RWPE1 (cell line): Measurements from ENCODE around the gene FLRT3.

Experiments
- CTCF ChIA-PET: fragments of 350-600 bp; sonication (Branson Sonifier 250); formaldehyde crosslinking; extraction: SDS; loops from one replicate; lab custom pipeline; 2021; lab: Yijun Ruan, JAX
- POLR2A ChIA-PET: fragments of 400-600 bp; formaldehyde crosslinking; extraction: SDS; loops from one replicate; lab custom pipeline; 2020; ENCODE audit warnings: antibody characterized with exemption; ENCODE audit not compliant: low non-redundant PET; lab: Yijun Ruan, JAX
- DNase-seq: peaks from one replicate; pipeline ENCODE4 v3.0.0; 2012; ENCODE audit warnings: low spot score
- H3K27ac ChIP-seq: fragments of 450-650 bp; 2 replicates; pipeline ENCODE4 v1.5.1; 2017
- TF ChIP-seq, protein P1 (sequence below): fragments of 450-650 bp; conservative IDR thresholded peaks from 2 replicates; pipeline ENCODE4 v1.5.1; 2017; ENCODE audit warnings: low read depth, mild to moderate bottlenecking

Gene FLRT3

GRCh38 chr20:14333721-14334120 lies 3.7 kb downstream of the FLRT3 start:
- no peak overlapping the region for H3K27ac ChIP-seq
- DNase-seq = no peak
- TF ChIP-seq, protein P1, sequence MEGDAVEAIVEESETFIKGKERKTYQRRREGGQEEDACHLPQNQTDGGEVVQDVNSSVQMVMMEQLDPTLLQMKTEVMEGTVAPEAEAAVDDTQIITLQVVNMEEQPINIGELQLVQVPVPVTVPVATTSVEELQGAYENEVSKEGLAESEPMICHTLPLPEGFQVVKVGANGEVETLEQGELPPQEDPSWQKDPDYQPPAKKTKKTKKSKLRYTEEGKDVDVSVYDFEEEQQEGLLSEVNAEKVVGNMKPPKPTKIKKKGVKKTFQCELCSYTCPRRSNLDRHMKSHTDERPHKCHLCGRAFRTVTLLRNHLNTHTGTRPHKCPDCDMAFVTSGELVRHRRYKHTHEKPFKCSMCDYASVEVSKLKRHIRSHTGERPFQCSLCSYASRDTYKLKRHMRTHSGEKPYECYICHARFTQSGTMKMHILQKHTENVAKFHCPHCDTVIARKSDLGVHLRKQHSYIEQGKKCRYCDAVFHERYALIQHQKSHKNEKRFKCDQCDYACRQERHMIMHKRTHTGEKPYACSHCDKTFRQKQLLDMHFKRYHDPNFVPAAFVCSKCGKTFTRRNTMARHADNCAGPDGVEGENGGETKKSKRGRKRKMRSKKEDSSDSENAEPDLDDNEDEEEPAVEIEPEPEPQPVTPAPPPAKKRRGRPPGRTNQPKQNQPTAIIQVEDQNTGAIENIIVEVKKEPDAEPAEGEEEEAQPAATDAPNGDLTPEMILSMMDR = no peak
- ChIA-PET POLR2A (no interaction called here), CTCF (interaction anchor here (0.5 to 0.7 kb wide), 7 partner anchors 28 to 1457 kb away, joined by 3 to 4 read pairs (median 3); no protein-coding TSS in a partner anchor)

DNA sequence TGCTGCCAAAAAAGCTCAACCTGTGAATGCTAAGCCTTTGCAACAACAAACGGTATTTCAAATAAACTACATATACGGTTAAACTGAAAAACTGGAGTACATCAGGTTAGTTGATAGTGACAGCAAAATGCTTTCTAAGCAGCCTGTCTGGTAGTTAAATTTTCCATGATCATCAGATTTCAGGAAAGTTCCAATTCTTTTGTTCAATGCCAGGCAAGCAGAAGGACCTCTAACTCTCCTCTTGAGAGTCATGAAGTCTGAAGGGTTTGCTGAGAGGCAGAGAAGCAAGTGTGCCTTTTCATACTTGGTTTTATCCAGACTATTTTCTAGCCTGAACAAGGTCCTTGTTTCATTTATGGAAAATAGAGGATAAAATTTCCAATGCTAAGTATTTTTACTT lies 4.5 kb downstream of the FLRT3 start:
- DNase-seq = no peak
- ChIA-PET POLR2A (no interaction called here), CTCF (interaction anchor here (0.8 kb wide), 1 partner anchor 15 kb away, joined by 3 read pairs; no protein-coding TSS in a partner anchor)
- TF ChIP-seq, protein P1 = no peak
- no peak overlapping the region for H3K27ac ChIP-seq

- CTCF ChIA-PET = interaction anchor here (0.7 kb wide), 1 partner anchor 1610 kb away, joined by 3 read pairs; no protein-coding TSS in a partner anchor
Measured at GRCh38 chr20:14331646-14332045, 5.8 kb downstream of the FLRT3 start.

GRCh38 chr20:14319704-14320103 lies 17.7 kb downstream of the FLRT3 start:
- no peak for DNase-seq
- TF ChIP-seq, protein P1 = no peak
- POLR2A ChIA-PET = no interaction called here
- CTCF ChIA-PET = no interaction called here
- H3K27ac ChIP-seq = no peak overlapping the region

More at GRCh38 chr20:14331646-14332045, 5.8 kb downstream of the FLRT3 start:
- no peak overlapping the region for H3K27ac ChIP-seq
- TF ChIP-seq, protein P1 = no peak
- no peak for DNase-seq
- POLR2A ChIA-PET = no interaction called here

- no peak for DNase-seq
- H3K27ac ChIP-seq = no peak overlapping the region
- ChIA-PET POLR2A (no interaction called here), CTCF (no interaction called here)
- TF ChIP-seq, protein P1 = no peak
Measured at GRCh38 chr20:14313341-14314020, 23.9 kb downstream of the FLRT3 start.

DNA sequence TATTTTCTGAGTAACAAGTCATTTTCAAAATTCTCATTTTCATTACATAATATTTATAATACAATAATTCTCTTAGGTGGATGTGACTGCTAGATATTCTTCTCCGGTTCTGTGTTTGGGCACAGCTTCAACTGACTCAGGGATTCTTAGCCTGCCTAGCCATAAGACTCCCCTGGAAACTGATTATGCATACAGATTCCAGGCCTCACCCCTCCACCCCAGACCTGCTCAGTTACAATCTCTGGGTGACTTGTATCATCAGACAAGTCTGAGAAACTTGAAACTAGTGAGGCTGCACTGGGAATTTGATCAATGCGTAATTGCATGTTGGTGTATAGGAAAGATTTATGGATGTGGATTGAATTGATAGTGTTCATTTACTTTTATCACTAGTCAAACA lies 25.4 kb downstream of the FLRT3 start:
- ChIA-PET CTCF (no interaction called here), POLR2A (no interaction called here)
- no peak overlapping the region for H3K27ac ChIP-seq
- DNase-seq = no peak
- TF ChIP-seq, protein P1 = no peak
